ENCODE measurements around the gene UBE3C. TPM values are rescaled to one million over a fixed set of nuclear protein-coding genes. Genes with fewer than 3 reads are reported as not detected.
"Not testable (repeated sequence)": the region's sequence is repeated elsewhere in the genome, so short reads cannot be mapped to it uniquely, and the experiment has no call there.

UBE3C gene
- total RNA-seq, 4 donors from 2014 or later = 55.5 to 76.1 (median 60.4) TPM

GRCh38 chr7:157276091-157276561, 137.4 kb downstream of the UBE3C start:
- DNase-seq (ENCODE audit: low spot score in 2 of 2) = peak in 1 of 2 donors; percentile 85
- TF ChIP-seq CTCF (IDR thresholded peaks at IDR 0.05) = no peak
- no peak for TF ChIP-seq POLR2A (IDR thresholded peaks at IDR 0.05)
- intact Hi-C loops (cut with DNase I; ENCODE audit: low total_unique reads) = loop anchor here (10.0 kb wide), 1 partner anchor 331 kb away; the partner anchor contains the start of gene NOM1
- WGBS, 2 donors = 70 to 100% methylated on average over 3 to 13 of the region's 14 CpGs
- H3K4me3 ChIP-seq (ENCODE audit: low read depth, poor library complexity, severe bottlenecking) = no peak overlapping the region

- no peak overlapping the region for H3K4me3 ChIP-seq (ENCODE audit: low read depth, poor library complexity, severe bottlenecking)
- DNase-seq (ENCODE audit: low spot score in 2 of 2) = peak in 1 of 2 donors; percentile 86
- intact Hi-C loops (cut with DNase I; ENCODE audit: low total_unique reads) = loop anchor here (10.0 kb wide), 1 partner anchor 332 kb away; the partner anchor contains the start of gene NOM1
- TF ChIP-seq CTCF (IDR thresholded peaks at IDR 0.05) (no peak), POLR2A (IDR thresholded peaks at IDR 0.05) (no peak)
- 39 to 52% methylated on average over 19 to 20 of the region's 21 CpGs for WGBS, 2 donors
Observed at GRCh38 chr7:157276731-157277562, 138.2 kb downstream of the UBE3C start.

- intact Hi-C loops (cut with DNase I; ENCODE audit: low total_unique reads) = loop anchor here (10.0 kb wide), 1 partner anchor 333 kb away; the partner anchor contains the start of gene NOM1
- 88 to 92% methylated on average over 12 of the region's 12 CpGs for WGBS, 2 donors
Observed at GRCh38 chr7:157277568-157277967, 138.8 kb downstream of the UBE3C start.

GRCh38 chr7:157278167-157278790, 139.6 kb downstream of the UBE3C start:
- 85 to 92% methylated on average over 11 of the region's 11 CpGs for WGBS, 2 donors
- no peak for TF ChIP-seq POLR2A (IDR thresholded peaks at IDR 0.05)
- TF ChIP-seq CTCF (IDR thresholded peaks at IDR 0.05) = no peak
- intact Hi-C loops (cut with DNase I; ENCODE audit: low total_unique reads) = loop anchor here (10.0 kb wide), 1 partner anchor 333 kb away; the partner anchor contains the start of gene NOM1
- no peak overlapping the region for H3K4me3 ChIP-seq (ENCODE audit: low read depth, poor library complexity, severe bottlenecking)
- DNase-seq (ENCODE audit: low spot score in 2 of 2) = no peak

More at GRCh38 chr7:157277568-157277967, 138.8 kb downstream of the UBE3C start:
- H3K4me3 ChIP-seq (ENCODE audit: low read depth, poor library complexity, severe bottlenecking) = not testable (repeated sequence)
- peak in 1 of 2 donors; percentile 66 for DNase-seq (ENCODE audit: low spot score in 2 of 2)

- no peak for TF ChIP-seq CTCF (IDR thresholded peaks at IDR 0.05)
- no peak for TF ChIP-seq POLR2A (IDR thresholded peaks at IDR 0.05)
- no peak for DNase-seq (ENCODE audit: low spot score in 2 of 2)
- WGBS, 2 donors = 24 to 27% methylated on average over 59 to 72 of the region's 77 CpGs
- peak overlapping the region; percentile 22 for H3K4me3 ChIP-seq (ENCODE audit: low read depth, poor library complexity, severe bottlenecking)
- intact Hi-C loops (cut with DNase I; ENCODE audit: low total_unique reads) = loop anchor here (10.0 kb wide), 1 partner anchor 334 kb away; the partner anchor contains the start of gene NOM1
Observed at GRCh38 chr7:157278791-157279724, 140.3 kb downstream of the UBE3C start.

Data from lower leg skin (tissue), 4 donors.